Uterus (tissue), 4 donors: ENCODE data around the gene SOWAHD. TPM values are rescaled to one million over a fixed set of nuclear protein-coding genes. Genes with fewer than 3 reads are reported as not detected.
"Not testable (repeated sequence)": the region's sequence is repeated elsewhere in the genome, so short reads cannot be mapped to it uniquely, and the experiment has no call there.

ENCODE experiments used
- DNase-seq, 2 donors: peaks; one replicate each; pipeline ENCODE4 v3.0.0-alpha.2; 2019 to 2020
- H3K27ac ChIP-seq, 2 donors: fragments of 200-600 bp; sonication (generic); 1 replicate in 1 of 2; 2 replicates in 1 of 2; pipeline ENCODE4 v1.5.1; 2016 to 2018
- H3K27me3 ChIP-seq, 2 donors: fragments of 200-600 bp; sonication (generic); one replicate each; pipeline ENCODE4 v1.5.1; 2018 to 2019; ENCODE audit warnings: control low read depth in 1 of 2
- H3K36me3 ChIP-seq, 2 donors: fragments of 200-600 bp; sonication (generic); one replicate each; pipeline ENCODE4 v1.5.1; 2019; ENCODE audit warnings: control low read depth in 1 of 2
- H3K4me1 ChIP-seq, 2 donors: fragments of 200-600 bp; sonication (generic); one replicate each; pipeline ENCODE4 v1.5.1; 2018 to 2019; ENCODE audit warnings: control low read depth in 1 of 2
- H3K4me3 ChIP-seq, 2 donors: fragments of 200-600 bp; sonication (generic); 1 replicate in 1 of 2; 2 replicates in 1 of 2; pipeline ENCODE4 v1.5.1; 2018 to 2019; ENCODE audit warnings: mild to moderate bottlenecking in 1 of 2
- H3K9me3 ChIP-seq, 2 donors: fragments of 200-600 bp; sonication (generic); one replicate each; pipeline ENCODE4 v1.5.1; 2019; ENCODE audit warnings: control low read depth in 1 of 2
- CTCF ChIP-seq, 4 experiments: fragments of 200-600 bp in 2 of 4; fragments of 450-650 bp in 2 of 4; sonication (generic) in 2 of 4; IDR thresholded peaks; one replicate each; pipeline ENCODE4 v1.5.1; 2016 to 2019; ENCODE audit warnings: antibody characterized with exemption in 4 of 4, mild to moderate bottlenecking in 2 of 4, moderate library complexity in 1 of 4
- POLR2A ChIP-seq, 2 donors: fragments of 450-650 bp; IDR thresholded peaks; one replicate each; pipeline ENCODE4 v1.6.1; 2016; ENCODE audit warnings: antibody characterized with exemption in 2 of 2, mild to moderate bottlenecking in 1 of 2, moderate library complexity in 1 of 2
- intact Hi-C: fragments of 100-400 bp; cut with DNase I; formaldehyde crosslinking; loops from one replicate; pipeline ENCODE4 v1.15.1; 2023; ENCODE audit warnings: low total_unique reads
- total RNA-seq, 4 donors: library from RNA; depleted of rRNA in 3 of 4; stranded (reverse); fragments of >200 nt in 3 of 4; gene quantifications; one replicate each; pipeline versions ENCODE4 v1.1.0 to v1.2.4, GENCODE V29; 2014 to 2023
- donor health status: DM: yes; HTN: yes; CAD: no.

The SOWAHD gene
- total RNA-seq, 4 donors from 2014 or later, result 0.69 TPM; not detected in 3

GRCh38 chrX:119736206-119736764 is 22.1 kb upstream of the SOWAHD start:
- intact Hi-C loops, result no loop called here

GRCh38 chrX:119738742-119739141 is 19.6 kb upstream of the SOWAHD start:
- no peaks in the 10 kb centered on the region for H3K9me3 ChIP-seq
- H3K27ac ChIP-seq, result no peak overlapping the region
- H3K27me3 ChIP-seq, result no peaks in the 10 kb centered on the region
- no peak for DNase-seq
- TF ChIP-seq CTCF (IDR thresholded peaks at IDR 0.05) (no peak), POLR2A (IDR thresholded peaks at IDR 0.05) (no peak)
- H3K36me3 ChIP-seq, result no peaks in the 10 kb centered on the region
- no peaks in the 10 kb centered on the region for H3K4me1 ChIP-seq
- intact Hi-C loops, result no loop called here
- no peak overlapping the region for H3K4me3 ChIP-seq

More at GRCh38 chrX:119736206-119736764, 22.1 kb upstream of the SOWAHD start:
- no peak for DNase-seq
- Histone ChIP-seq H3K36me3 (no peaks in the 10 kb centered on the region), H3K27me3 (no peaks in the 10 kb centered on the region), H3K9me3 (no peaks in the 10 kb centered on the region), H3K27ac (no peak overlapping the region), H3K4me1 (no peaks in the 10 kb centered on the region), H3K4me3 (no peak overlapping the region)
- TF ChIP-seq CTCF (IDR thresholded peaks at IDR 0.05) (no peak), POLR2A (IDR thresholded peaks at IDR 0.05) (no peak)

GRCh38 chrX:119745283-119745848 is 13.0 kb upstream of the SOWAHD start:
- Histone ChIP-seq H3K4me1 (no peaks in the 10 kb centered on the region), H3K36me3 (no peaks in the 10 kb centered on the region), H3K27ac (no peak overlapping the region), H3K9me3 (no peaks in the 10 kb centered on the region), H3K27me3 (no peaks in the 10 kb centered on the region), H3K4me3 (no peak overlapping the region)
- DNase-seq, result no peak
- intact Hi-C loops, result no loop called here
- TF ChIP-seq POLR2A (IDR thresholded peaks at IDR 0.05) (no peak), CTCF (IDR thresholded peaks at IDR 0.05) (no peak)

- intact Hi-C loops, H3K27me3 ChIP-seq, H3K9me3 ChIP-seq, H3K27ac ChIP-seq, DNase-seq, H3K4me3 ChIP-seq, H3K36me3 ChIP-seq, H3K4me1 ChIP-seq: not testable (repeated sequence)
Measured at GRCh38 chrX:119750131-119750530, 8.3 kb upstream of the SOWAHD start.

- H3K36me3 ChIP-seq, H3K4me3 ChIP-seq, DNase-seq, H3K27me3 ChIP-seq, H3K4me1 ChIP-seq, H3K9me3 ChIP-seq, intact Hi-C loops, H3K27ac ChIP-seq: not testable (repeated sequence)
Measured at GRCh38 chrX:119750751-119751150, 7.6 kb upstream of the SOWAHD start.

- Histone ChIP-seq H3K4me1 (no peaks in the 10 kb centered on the region), H3K27ac (no peak overlapping the region), H3K27me3 (no peaks in the 10 kb centered on the region), H3K9me3 (no peaks in the 10 kb centered on the region), H3K36me3 (no peaks in the 10 kb centered on the region), H3K4me3 (no peak overlapping the region)
- TF ChIP-seq POLR2A (IDR thresholded peaks at IDR 0.05) (no peak), CTCF (IDR thresholded peaks at IDR 0.05) (no peak)
- intact Hi-C loops, result no loop called here
- no peak for DNase-seq
Measured at GRCh38 chrX:119753001-119753400, 5.4 kb upstream of the SOWAHD start.
